ENCODE measurements around the gene STAG1. TPM values are rescaled to one million over a fixed set of nuclear protein-coding genes. Genes with fewer than 3 reads are reported as not detected.
A peak's percentile ranks its signal among the peaks of the same experiment; 100 is the strongest.

Gene STAG1
- total and polyA plus RNA-seq, 2 experiments from 2014 or later: 12.4 to 41.1 TPM

GRCh38 chr3:136584728-136585127, 167.4 kb downstream of the STAG1 start:
- no peaks in the 10 kb centered on the region for H3K27me3 ChIP-seq
- peaks cover 3% of the 10 kb centered on the region for H4K20me1 ChIP-seq (ENCODE audit: insufficient read depth, poor library complexity, severe bottlenecking)
- no peak overlapping the region for H2AFZ ChIP-seq
- peaks cover 28% of the 10 kb centered on the region for H3K79me2 ChIP-seq
- TF ChIP-seq CTCF (IDR thresholded peaks at IDR 0.05; ENCODE audit: poor library complexity) (no peak), EZH2phosphoT487 (IDR thresholded peaks at IDR 0.05; ENCODE audit: low read depth, severe bottlenecking, unreplicated experiment) (no peak), EZH2 (IDR thresholded peaks at IDR 0.05; ENCODE audit: borderline replicate concordance) (no peak)
- no peak for DNase-seq (ENCODE audit: low spot score)
- H3K4me3 ChIP-seq: no peak overlapping the region
- no peak overlapping the region for H3K27ac ChIP-seq
- H3K4me1 ChIP-seq (ENCODE audit: insufficient read depth): peaks cover 24% of the 10 kb centered on the region
- H3K4me2 ChIP-seq: no peak overlapping the region
- no peaks in the 10 kb centered on the region for H3K9me2 ChIP-seq (replicated peaks; ENCODE audit: insufficient read depth)
- no peaks in the 10 kb centered on the region for H3K9me3 ChIP-seq (ENCODE audit: low read depth)
- no peaks in the 10 kb centered on the region for H3K36me3 ChIP-seq (replicated peaks; ENCODE audit: insufficient read depth, low read depth)

GRCh38 chr3:136583823-136584222, 168.4 kb downstream of the STAG1 start:
- H3K79me2 ChIP-seq: peaks cover 31% of the 10 kb centered on the region
- H3K4me1 ChIP-seq (ENCODE audit: insufficient read depth): peaks cover 24% of the 10 kb centered on the region
- peaks cover 3% of the 10 kb centered on the region for H4K20me1 ChIP-seq (ENCODE audit: insufficient read depth, poor library complexity, severe bottlenecking)
- WGBS (ENCODE audit: low lambda C conversion rate, missing lambda C conversion rate): 78% methylated on average over 2 of the region's 2 CpGs
- H3K27me3 ChIP-seq: no peaks in the 10 kb centered on the region
- no peak for DNase-seq (ENCODE audit: low spot score)
- H3K9me2 ChIP-seq (replicated peaks; ENCODE audit: insufficient read depth): no peaks in the 10 kb centered on the region
- H3K4me3 ChIP-seq: no peak overlapping the region
- no peak for TF ChIP-seq EZH2phosphoT487 (IDR thresholded peaks at IDR 0.05; ENCODE audit: low read depth, severe bottlenecking, unreplicated experiment)
- TF ChIP-seq CTCF (IDR thresholded peaks at IDR 0.05; ENCODE audit: poor library complexity): no peak
- no peak for TF ChIP-seq EZH2 (IDR thresholded peaks at IDR 0.05; ENCODE audit: borderline replicate concordance)
- no peak overlapping the region for H3K4me2 ChIP-seq
- H3K9me3 ChIP-seq (ENCODE audit: low read depth): no peaks in the 10 kb centered on the region
- H3K36me3 ChIP-seq (replicated peaks; ENCODE audit: insufficient read depth, low read depth): no peaks in the 10 kb centered on the region
- H2AFZ ChIP-seq: no peak overlapping the region
- no peak overlapping the region for H3K27ac ChIP-seq

- 88% methylated on average over 3 of the region's 3 CpGs for WGBS (ENCODE audit: low lambda C conversion rate, missing lambda C conversion rate)
These were observed 174.4 kb downstream of the STAG1 start for GRCh38 chr3:136577791-136578190.

More at GRCh38 chr3:136577791-136578190, 174.4 kb downstream of the STAG1 start:
- no peak overlapping the region for H3K4me3 ChIP-seq
- H3K27ac ChIP-seq: peak overlapping the region; percentile 43
- DNase-seq (ENCODE audit: low spot score): no peak
- H3K79me2 ChIP-seq: peaks cover 27% of the 10 kb centered on the region
- H3K4me2 ChIP-seq: no peak overlapping the region
- H3K9me3 ChIP-seq (ENCODE audit: low read depth): no peaks in the 10 kb centered on the region
- H3K27me3 ChIP-seq: no peaks in the 10 kb centered on the region
- no peak overlapping the region for H2AFZ ChIP-seq
- no peaks in the 10 kb centered on the region for H3K9me2 ChIP-seq (replicated peaks; ENCODE audit: insufficient read depth)
- H4K20me1 ChIP-seq (ENCODE audit: insufficient read depth, poor library complexity, severe bottlenecking): no peaks in the 10 kb centered on the region
- no peaks in the 10 kb centered on the region for H3K36me3 ChIP-seq (replicated peaks; ENCODE audit: insufficient read depth, low read depth)
- TF ChIP-seq EZH2phosphoT487 (IDR thresholded peaks at IDR 0.05; ENCODE audit: low read depth, severe bottlenecking, unreplicated experiment) (no peak), CTCF (IDR thresholded peaks at IDR 0.05; ENCODE audit: poor library complexity) (no peak), EZH2 (IDR thresholded peaks at IDR 0.05; ENCODE audit: borderline replicate concordance) (no peak)
- H3K4me1 ChIP-seq (ENCODE audit: insufficient read depth): peaks cover 11% of the 10 kb centered on the region

Measured in hepatocyte (in vitro differentiated cells).